ENCODE results near the gene HOXA3. TPM values are rescaled to one million over a fixed set of nuclear protein-coding genes. Genes with fewer than 3 reads are reported as not detected.

HOXA3 gene
- total RNA-seq, 2 donors from 2014 or later, result 6.5 to 29.3 TPM

GRCh38 chr7:27194686-27195379 is 42.5 kb upstream of the HOXA3 start:
- Histone ChIP-seq H3K27me3 (replicated peaks; ENCODE audit: insufficient read depth) (peaks cover 60% of the 10 kb centered on the region), H3K36me3 (no peaks in the 10 kb centered on the region), H3K9me3 (no peaks in the 10 kb centered on the region), H3K4me3 (no peak overlapping the region), H3K27ac (no peak overlapping the region), H3K4me1 (ENCODE audit: control insufficient read depth in 1 of 2, low read depth in 2 of 2) (peaks cover 11 to 20% of the 10 kb centered on the region in 2 donors)
- TF ChIP-seq CTCF (IDR thresholded peaks at IDR 0.05), result no peak
- no peak for ATAC-seq (ENCODE audit: insufficient number of reproducible peaks, low FRiP score, low read depth)
- no peak for DNase-seq (ENCODE audit: low spot score)

- Histone ChIP-seq H3K27me3 (replicated peaks; ENCODE audit: insufficient read depth) (peaks cover 59% of the 10 kb centered on the region), H3K36me3 (no peaks in the 10 kb centered on the region), H3K4me1 (ENCODE audit: control insufficient read depth in 1 of 2, low read depth in 2 of 2) (peaks cover 13 to 18% of the 10 kb centered on the region in 2 donors), H3K9me3 (no peaks in the 10 kb centered on the region), H3K4me3 (no peak overlapping the region), H3K27ac (no peak overlapping the region)
- ATAC-seq (ENCODE audit: insufficient number of reproducible peaks, low FRiP score, low read depth) (no peak), DNase-seq (ENCODE audit: low spot score) (no peak)
- TF ChIP-seq CTCF (IDR thresholded peaks at IDR 0.05), result no peak
Observed at GRCh38 chr7:27194002-27194352, 41.6 kb upstream of the HOXA3 start.

- peaks cover 16 to 21% of the 10 kb centered on the region in 2 donors for H3K4me1 ChIP-seq (ENCODE audit: control insufficient read depth in 1 of 2, low read depth in 2 of 2)
- H3K27me3 ChIP-seq (replicated peaks; ENCODE audit: insufficient read depth), result peaks cover 54% of the 10 kb centered on the region
- H3K9me3 ChIP-seq, result no peaks in the 10 kb centered on the region
- no peak for DNase-seq (ENCODE audit: low spot score)
- ATAC-seq (ENCODE audit: insufficient number of reproducible peaks, low FRiP score, low read depth), result no peak
- H3K27ac ChIP-seq, result no peak overlapping the region
- no peak for TF ChIP-seq CTCF (IDR thresholded peaks at IDR 0.05)
- peak overlapping the region; percentile 53 for H3K4me3 ChIP-seq
- no peaks in the 10 kb centered on the region for H3K36me3 ChIP-seq
Observed at GRCh38 chr7:27193335-27194001, 41.1 kb upstream of the HOXA3 start.

- Histone ChIP-seq H3K27me3 (replicated peaks; ENCODE audit: insufficient read depth) (peaks cover 53% of the 10 kb centered on the region), H3K27ac (no peak overlapping the region), H3K9me3 (no peaks in the 10 kb centered on the region), H3K36me3 (no peaks in the 10 kb centered on the region), H3K4me3 (peak overlapping the region; percentile 53), H3K4me1 (ENCODE audit: control insufficient read depth in 1 of 2, low read depth in 2 of 2) (peaks cover 22 to 28% of the 10 kb centered on the region in 2 donors)
- ATAC-seq (ENCODE audit: insufficient number of reproducible peaks, low FRiP score, low read depth), result no peak
- no peak for TF ChIP-seq CTCF (IDR thresholded peaks at IDR 0.05)
- no peak for DNase-seq (ENCODE audit: low spot score)
Observed at GRCh38 chr7:27192546-27193334, 40.4 kb upstream of the HOXA3 start.

Measured in thoracic aorta (tissue), 2 donors.